SK-N-SH (cell line): Measurements from ENCODE around the gene NYNRIN. TPM values are rescaled to one million over a fixed set of nuclear protein-coding genes. Genes with fewer than 3 reads are reported as not detected.

Source experiments
- CTCF ChIA-PET: fragments of 300-600, 350-600 bp; formaldehyde crosslinking; extraction: SDS; loops from one replicate; lab custom pipeline; 2021; lab: Yijun Ruan, JAX
- POLR2A ChIA-PET: fragments of 350-600 bp; sonication (Branson Sonifier 250); formaldehyde crosslinking; extraction: SDS; loops from one replicate; lab custom pipeline; 2020; ENCODE audit warnings: antibody characterized with exemption, inconsistent platforms; lab: Yijun Ruan, JAX
- DNase-seq: peaks from one replicate; pipeline ENCODE4 v3.0.0; 2012
- H2AFZ ChIP-seq: fragments of 200-600 bp; sonication (generic); 2 replicates; pipeline ENCODE4 v1.8.1; 2016; ENCODE audit warnings: antibody characterized with exemption, mild to moderate bottlenecking, low read depth
- H3F3A ChIP-seq: fragments of 200-600 bp; sonication (generic); replicated peaks from 2 replicates; pipeline ENCODE3; 2016; ENCODE audit warnings: antibody characterized with exemption, mild to moderate bottlenecking; ENCODE audit not compliant: insufficient read depth
- H3K27ac ChIP-seq, 2 experiments: fragments of 200-500 bp in 1 of 2; fragments of 200-600 bp in 1 of 2; sonication (Bioruptor generic) in 1 of 2; sonication (generic), shearing (Covaris generic) in 1 of 2; 2 replicates each; pipeline versions ENCODE4 v1.5.1 to v1.6.1; 2014 to 2016; ENCODE audit warnings: low read depth in 2 of 2, inconsistent platforms in 1 of 2, low read length in 1 of 2, mild to moderate bottlenecking in 1 of 2, mixed read lengths in 1 of 2
- H3K27me3 ChIP-seq: fragments of 200-600 bp; sonication (generic), shearing (Covaris generic); 2 replicates; pipeline ENCODE4 v1.6.1; 2016; ENCODE audit warnings: mixed run types; ENCODE audit not compliant: insufficient read depth
- H3K36me3 ChIP-seq, 2 experiments: fragments of 200-500 bp in 1 of 2; fragments of 200-600 bp in 1 of 2; sonication (Bioruptor generic) in 1 of 2; sonication (generic) in 1 of 2; replicated peaks in 1 of 2; 2 replicates each; pipeline versions ENCODE3 to v1.5.1; 2014 to 2016; ENCODE audit warnings: low read length in 1 of 2, mild to moderate bottlenecking in 1 of 2; ENCODE audit not compliant: insufficient read depth in 2 of 2, control insufficient read depth in 1 of 2
- H3K4me1 ChIP-seq, 2 experiments: fragments of 200-500 bp in 1 of 2; fragments of 200-600 bp in 1 of 2; sonication (Bioruptor generic) in 1 of 2; sonication (generic), shearing (Covaris generic) in 1 of 2; 2 replicates each; pipeline versions ENCODE4 v1.5.1 to v1.6.1; 2014 to 2016; ENCODE audit warnings: low read depth in 1 of 2, low read length in 1 of 2, mixed run types in 1 of 2; ENCODE audit not compliant: insufficient read depth in 2 of 2, control insufficient read depth in 1 of 2
- H3K4me2 ChIP-seq: fragments of 200-600 bp; sonication (generic), shearing (Covaris generic); 2 replicates; pipeline ENCODE4 v1.6.1; 2017; ENCODE audit warnings: mixed run types
- H3K4me3 ChIP-seq, 2 experiments: fragments of 200-500 bp in 1 of 2; fragments of 200-600 bp in 1 of 2; sonication (Bioruptor generic) in 1 of 2; sonication (generic), shearing (Covaris generic) in 1 of 2; 2 replicates each; pipeline versions ENCODE4 v1.5.1 to v1.8.1; 2014 to 2016; ENCODE audit warnings: low read depth in 2 of 2, inconsistent platforms in 1 of 2, low read length in 1 of 2, mild to moderate bottlenecking in 1 of 2, mixed read lengths in 1 of 2, moderate library complexity in 1 of 2
- H3K79me2 ChIP-seq: fragments of 200-600 bp; sonication (generic); 2 replicates; pipeline ENCODE4 v1.8.1; 2017; ENCODE audit warnings: mild to moderate bottlenecking; ENCODE audit not compliant: insufficient read depth
- H3K9ac ChIP-seq: fragments of 200-600 bp; sonication (generic); 2 replicates; pipeline ENCODE4 v1.6.1; 2017; ENCODE audit warnings: mixed run types
- H3K9me2 ChIP-seq: fragments of 200-600 bp; sonication (generic); 2 replicates; pipeline ENCODE4 v1.6.1; 2017; ENCODE audit warnings: mixed run types
- H3K9me3 ChIP-seq: fragments of 200-600 bp; sonication (generic); 2 replicates; pipeline ENCODE4 v1.6.1; 2017; ENCODE audit warnings: mixed run types, mild to moderate bottlenecking, moderate library complexity
- H4K20me1 ChIP-seq: fragments of 200-600 bp; sonication (generic); 2 replicates; pipeline ENCODE4 v1.6.1; 2017; ENCODE audit warnings: mild to moderate bottlenecking, mixed run types; ENCODE audit not compliant: insufficient read depth
- CHD2 ChIP-seq: fragments of 150-350 bp; IDR thresholded peaks from 2 replicates; pipeline ENCODE4 v1.6.1; 2018; ENCODE audit warnings: low read length; ENCODE audit not compliant: partially characterized antibody
- EP300 ChIP-seq, 2 experiments: IDR thresholded peaks; 2 replicates each; pipeline versions ENCODE4 v1.4.0 to v1.6.1; 2012; ENCODE audit warnings: borderline replicate concordance in 1 of 2, low read depth in 1 of 2, low read length in 1 of 2
- EZH2phosphoT487 ChIP-seq: fragments of 200-600 bp; sonication (generic); IDR thresholded peaks from 2 replicates; pipeline ENCODE4 v1.6.1; 2017; ENCODE audit warnings: low read depth, mixed run types, mild to moderate bottlenecking, antibody characterized with exemption, moderate library complexity, borderline replicate concordance
- FOXJ3 ChIP-seq: sonication (generic); formaldehyde crosslinking; IDR thresholded peaks from 2 replicates; pipeline ENCODE4 v1.5.1; 2020; ENCODE audit warnings: mild to moderate bottlenecking, missing genetic modification reagents
- FOXM1 ChIP-seq: IDR thresholded peaks from 2 replicates; pipeline ENCODE4 v1.4.0; 2012; ENCODE audit warnings: low read depth, mild to moderate bottlenecking
- GABPA ChIP-seq: IDR thresholded peaks from 2 replicates; pipeline ENCODE4 v1.4.0; 2012; ENCODE audit warnings: low read depth, mild to moderate bottlenecking
- GATA2 ChIP-seq: sonication (generic); formaldehyde crosslinking; IDR thresholded peaks from 2 replicates; pipeline ENCODE4 v1.5.0; 2020; ENCODE audit warnings: mild to moderate bottlenecking, missing genetic modification reagents
- JUND ChIP-seq: IDR thresholded peaks from 2 replicates; pipeline ENCODE4 v1.4.0; 2012
- MEF2A ChIP-seq: IDR thresholded peaks from 2 replicates; pipeline ENCODE4 v1.4.0; 2012; ENCODE audit warnings: low read depth, borderline replicate concordance
- RAD21 ChIP-seq: IDR thresholded peaks from 2 replicates; pipeline ENCODE4 v1.6.1; 2012; ENCODE audit warnings: mild to moderate bottlenecking, low read length
- RFX5 ChIP-seq: IDR thresholded peaks from 2 replicates; pipeline ENCODE4 v1.6.1; 2012; ENCODE audit warnings: mild to moderate bottlenecking, improper control_type of control experiment, low read length
- TEAD4 ChIP-seq: IDR thresholded peaks from 2 replicates; pipeline ENCODE4 v1.4.0; 2012; ENCODE audit warnings: mild to moderate bottlenecking, borderline replicate concordance; ENCODE audit not compliant: insufficient read depth
- YY1 ChIP-seq: IDR thresholded peaks from 2 replicates; pipeline ENCODE4 v1.4.0; 2012; ENCODE audit warnings: low read depth, mild to moderate bottlenecking
- WGBS: methylation state at CpG from one replicate; pipeline ENCODE4 v1.1.6; 2017; ENCODE audit warnings: low lambda C conversion rate; 5-methylcytosine and 5-hydroxymethylcytosine counted together
- polyA plus RNA-seq, 3 experiments: library from polyadenylated mRNA; depleted of rRNA; stranded (reverse); fragments of >200 nt; gene quantifications; 2 replicates each; pipeline ENCODE4 v1.2.3, GENCODE V29; 2012
- TF ChIP-seq, protein P1 (sequence below): fragments of 150-350 bp; IDR thresholded peaks from 2 replicates; pipeline ENCODE4 v1.6.1; 2016; ENCODE audit warnings: mild to moderate bottlenecking, low read depth, low read length
- TF ChIP-seq, protein P2 (sequence below): IDR thresholded peaks from 2 replicates; pipeline ENCODE4 v1.4.0; 2012; ENCODE audit warnings: low read depth, borderline replicate concordance
- TF ChIP-seq, protein P3 (sequence below): IDR thresholded peaks from 2 replicates; pipeline ENCODE4 v1.4.0; 2012; ENCODE audit warnings: low read depth, borderline replicate concordance
- TF ChIP-seq, protein P4 (sequence below): fragments of 200-600 bp; sonication (generic); IDR thresholded peaks from 2 replicates; pipeline ENCODE4 v1.6.1; 2017; ENCODE audit warnings: antibody characterized with exemption, mild to moderate bottlenecking, moderate library complexity

The NYNRIN gene
- polyA plus RNA-seq, 1 of the 3 experiments (the other 2 are of a cell fraction), result 4.8 TPM

DNA sequence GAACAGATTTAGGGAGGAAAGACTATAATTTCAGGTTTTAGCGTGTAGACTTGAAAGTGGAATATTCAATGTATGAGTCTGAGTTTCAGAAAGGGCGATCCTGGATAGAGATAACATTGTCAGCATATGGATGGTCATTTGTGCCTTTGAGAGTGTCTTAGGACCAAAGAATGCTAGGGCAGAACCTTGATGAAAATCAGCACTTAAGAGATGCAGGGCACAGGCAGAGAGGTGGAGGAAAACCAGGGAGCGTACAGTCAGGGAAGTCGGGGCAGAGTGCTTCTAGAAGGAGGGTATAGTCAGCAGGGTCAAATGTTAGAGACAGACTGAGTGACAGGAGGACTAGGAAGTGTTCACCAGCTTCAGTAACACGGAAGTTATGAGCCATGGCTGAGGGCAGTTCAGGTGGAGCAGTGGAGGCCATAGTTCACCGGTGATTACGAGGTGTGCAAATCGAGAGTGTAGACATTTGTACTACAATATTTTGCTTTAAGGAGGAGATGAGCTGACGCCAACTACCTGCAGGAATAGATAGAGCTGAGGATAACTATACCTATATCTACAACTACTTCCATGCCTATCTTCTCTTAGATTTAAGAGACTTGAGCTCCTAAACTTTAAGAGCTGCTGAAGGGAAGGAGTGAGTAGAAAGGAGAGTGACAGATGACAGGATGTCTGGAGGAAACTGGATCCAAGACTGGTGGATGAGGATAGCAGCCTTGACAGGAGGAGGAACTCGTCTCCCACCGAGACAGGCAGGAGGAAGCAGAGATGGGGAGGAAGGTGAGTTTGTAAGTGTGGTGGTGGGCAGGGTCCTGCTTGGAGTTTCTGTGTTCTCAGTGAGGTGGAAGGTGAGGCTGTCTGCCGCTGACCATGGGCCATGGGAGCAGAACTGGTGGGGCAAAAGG, 24.1 kb downstream of the NYNRIN start:
- no peak overlapping the region for H3K4me2 ChIP-seq
- H4K20me1 ChIP-seq, result no peaks in the 10 kb centered on the region
- TF ChIP-seq GABPA (no peak), TEAD4 (no peak), YY1 (no peak), EP300 (IDR thresholded peaks at IDR 0.05; ENCODE audit: borderline replicate concordance in 1 of 2, low read depth in 1 of 2, low read length in 1 of 2) (no peak), RAD21 (no peak), MEF2A (no peak), EZH2phosphoT487 (no peak), JUND (no peak), GATA2 (CRISPR knock-in tag) (no peak), FOXM1 (no peak), FOXJ3 (CRISPR knock-in tag) (no peak), CHD2 (no peak), RFX5 (no peak)
- TF ChIP-seq, protein P1, sequence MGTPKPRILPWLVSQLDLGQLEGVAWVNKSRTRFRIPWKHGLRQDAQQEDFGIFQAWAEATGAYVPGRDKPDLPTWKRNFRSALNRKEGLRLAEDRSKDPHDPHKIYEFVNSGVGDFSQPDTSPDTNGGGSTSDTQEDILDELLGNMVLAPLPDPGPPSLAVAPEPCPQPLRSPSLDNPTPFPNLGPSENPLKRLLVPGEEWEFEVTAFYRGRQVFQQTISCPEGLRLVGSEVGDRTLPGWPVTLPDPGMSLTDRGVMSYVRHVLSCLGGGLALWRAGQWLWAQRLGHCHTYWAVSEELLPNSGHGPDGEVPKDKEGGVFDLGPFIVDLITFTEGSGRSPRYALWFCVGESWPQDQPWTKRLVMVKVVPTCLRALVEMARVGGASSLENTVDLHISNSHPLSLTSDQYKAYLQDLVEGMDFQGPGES, result no peak
- TF ChIP-seq, protein P2, sequence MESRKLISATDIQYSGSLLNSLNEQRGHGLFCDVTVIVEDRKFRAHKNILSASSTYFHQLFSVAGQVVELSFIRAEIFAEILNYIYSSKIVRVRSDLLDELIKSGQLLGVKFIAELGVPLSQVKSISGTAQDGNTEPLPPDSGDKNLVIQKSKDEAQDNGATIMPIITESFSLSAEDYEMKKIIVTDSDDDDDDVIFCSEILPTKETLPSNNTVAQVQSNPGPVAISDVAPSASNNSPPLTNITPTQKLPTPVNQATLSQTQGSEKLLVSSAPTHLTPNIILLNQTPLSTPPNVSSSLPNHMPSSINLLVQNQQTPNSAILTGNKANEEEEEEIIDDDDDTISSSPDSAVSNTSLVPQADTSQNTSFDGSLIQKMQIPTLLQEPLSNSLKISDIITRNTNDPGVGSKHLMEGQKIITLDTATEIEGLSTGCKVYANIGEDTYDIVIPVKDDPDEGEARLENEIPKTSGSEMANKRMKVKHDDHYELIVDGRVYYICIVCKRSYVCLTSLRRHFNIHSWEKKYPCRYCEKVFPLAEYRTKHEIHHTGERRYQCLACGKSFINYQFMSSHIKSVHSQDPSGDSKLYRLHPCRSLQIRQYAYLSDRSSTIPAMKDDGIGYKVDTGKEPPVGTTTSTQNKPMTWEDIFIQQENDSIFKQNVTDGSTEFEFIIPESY, result no peak
- TF ChIP-seq, protein P3, sequence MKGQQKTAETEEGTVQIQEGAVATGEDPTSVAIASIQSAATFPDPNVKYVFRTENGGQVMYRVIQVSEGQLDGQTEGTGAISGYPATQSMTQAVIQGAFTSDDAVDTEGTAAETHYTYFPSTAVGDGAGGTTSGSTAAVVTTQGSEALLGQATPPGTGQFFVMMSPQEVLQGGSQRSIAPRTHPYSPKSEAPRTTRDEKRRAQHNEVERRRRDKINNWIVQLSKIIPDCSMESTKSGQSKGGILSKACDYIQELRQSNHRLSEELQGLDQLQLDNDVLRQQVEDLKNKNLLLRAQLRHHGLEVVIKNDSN, result no peak
- TF ChIP-seq, protein P4, sequence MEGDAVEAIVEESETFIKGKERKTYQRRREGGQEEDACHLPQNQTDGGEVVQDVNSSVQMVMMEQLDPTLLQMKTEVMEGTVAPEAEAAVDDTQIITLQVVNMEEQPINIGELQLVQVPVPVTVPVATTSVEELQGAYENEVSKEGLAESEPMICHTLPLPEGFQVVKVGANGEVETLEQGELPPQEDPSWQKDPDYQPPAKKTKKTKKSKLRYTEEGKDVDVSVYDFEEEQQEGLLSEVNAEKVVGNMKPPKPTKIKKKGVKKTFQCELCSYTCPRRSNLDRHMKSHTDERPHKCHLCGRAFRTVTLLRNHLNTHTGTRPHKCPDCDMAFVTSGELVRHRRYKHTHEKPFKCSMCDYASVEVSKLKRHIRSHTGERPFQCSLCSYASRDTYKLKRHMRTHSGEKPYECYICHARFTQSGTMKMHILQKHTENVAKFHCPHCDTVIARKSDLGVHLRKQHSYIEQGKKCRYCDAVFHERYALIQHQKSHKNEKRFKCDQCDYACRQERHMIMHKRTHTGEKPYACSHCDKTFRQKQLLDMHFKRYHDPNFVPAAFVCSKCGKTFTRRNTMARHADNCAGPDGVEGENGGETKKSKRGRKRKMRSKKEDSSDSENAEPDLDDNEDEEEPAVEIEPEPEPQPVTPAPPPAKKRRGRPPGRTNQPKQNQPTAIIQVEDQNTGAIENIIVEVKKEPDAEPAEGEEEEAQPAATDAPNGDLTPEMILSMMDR, result no peak
- TF ChIP-seq, all 33 proteins: peak for 0
- Histone ChIP-seq H3K9ac (no peak overlapping the region), H3K9me2 (no peaks in the 10 kb centered on the region), H3K36me3 (no peaks in the 10 kb centered on the region), H2AFZ (no peak overlapping the region), H3K4me1 (peaks cover 0 to 14% of the 10 kb centered on the region in 2 experiments; a peak in 3 of 4 replicates), H3K4me3 (no peak overlapping the region), H3K79me2 (no peaks in the 10 kb centered on the region), H3K27ac (no peak overlapping the region), H3K27me3 (0 out of 2 replicates have a peak, but pooled peaks cover 5% of the 10 kb centered on the region), H3K9me3 (no peaks in the 10 kb centered on the region), H3F3A (peaks cover 7% of the 10 kb centered on the region)
- POLR2A ChIA-PET, result interaction anchor here (0.6 kb wide), 1 partner anchor 63 kb away, joined by 3 read pairs; no protein-coding TSS in a partner anchor
- WGBS, result 71% methylated on average over 12 of the region's 12 CpGs
- CTCF ChIA-PET, result interaction anchor here (0.5 to 16.1 kb wide), 9 partner anchors 9 to 732 kb away, joined by 3 to 275 read pairs (median 4); no protein-coding TSS in a partner anchor
- no peak for DNase-seq
